ENCODE measurements around the gene G6PC3.

GRCh38 chr17:44082256-44082927 is 11.9 kb downstream of the G6PC3 start:
- TF ChIP-seq CTCF (tag by site-specific recombination; IDR thresholded peaks at IDR 0.05) = no peak
- no peak for TF ChIP-seq TCF7L2 (IDR thresholded peaks at IDR 0.05; ENCODE audit: borderline replicate concordance, low read depth, low read length)
- no peak for TF ChIP-seq ZNF548 (tag by site-specific recombination; IDR thresholded peaks at IDR 0.05)
- TF ChIP-seq ZBTB49 (tag by site-specific recombination; IDR thresholded peaks at IDR 0.05; ENCODE audit: low read depth) = no peak
- no peak for TF ChIP-seq ZNF146 (tag by site-specific recombination; IDR thresholded peaks at IDR 0.05)
